ENCODE measurements around the gene MRAP. TPM values are rescaled to one million over a fixed set of nuclear protein-coding genes. Genes with fewer than 3 reads are reported as not detected.
A peak's percentile ranks its signal among the peaks of the same experiment; 100 is the strongest.

Gene MRAP
- total and polyA plus RNA-seq, 7 experiments from 2014 or later: not detected

DNA sequence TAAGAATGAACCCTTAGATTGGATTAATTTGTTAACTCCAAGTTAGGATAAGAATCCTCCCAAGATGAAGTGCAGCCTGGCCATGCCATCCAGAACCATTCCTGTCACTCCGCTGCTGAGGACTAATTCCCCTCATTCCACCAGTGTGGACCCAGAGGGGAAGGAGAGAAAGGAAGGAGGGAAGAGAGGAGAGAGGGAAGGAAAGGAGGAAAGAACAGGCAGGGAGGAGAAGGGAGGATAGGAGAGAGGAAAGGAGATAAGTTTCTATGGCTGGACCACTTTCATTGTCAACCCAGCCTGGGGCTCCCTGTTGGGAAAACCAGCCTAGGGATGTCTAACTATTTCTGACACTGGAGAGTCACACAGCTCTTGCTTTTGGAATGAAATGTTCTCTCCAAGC is 4.7 kb downstream of the MRAP start:
- ChIA-PET CTCF (no interaction called here), POLR2A (no interaction called here)
- peaks cover 0 to 3% (median 0%) of the 10 kb centered on the region in 3 experiments for H3K36me3 ChIP-seq (ENCODE audit: control insufficient read depth in 2 of 3, insufficient read depth in 3 of 3, low read length in 3 of 3)
- intact Hi-C loops (cut with micrococcal nuclease): no loop called here
- DNase-seq: no peak
- no peak overlapping the region for H3K4me3 ChIP-seq (ENCODE audit: low read length)
- Mint-ChIP-seq H3K27ac (no peak overlapping the region), H3K4me3 (no peak overlapping the region), H3K36me3 (peaks cover 0 to 22% (median 7%) of the 10 kb centered on the region in 5 donors), H3K4me1 (peaks cover 0 to 4% (median 0%) of the 10 kb centered on the region in 7 donors), H3K9me3 (no peaks in the 10 kb centered on the region), H3K27me3 (no peaks in the 10 kb centered on the region)
- no peak overlapping the region for H3K27ac ChIP-seq (ENCODE audit: low read depth, low read length)
- H3K9me3 ChIP-seq (ENCODE audit: control insufficient read depth in 2 of 3, low read length in 3 of 3): no peaks in the 10 kb centered on the region
- no peaks in the 10 kb centered on the region for H3K4me1 ChIP-seq (ENCODE audit: control insufficient read depth in 2 of 2, insufficient read depth in 2 of 2, low read length in 2 of 2)
- no peaks in the 10 kb centered on the region for H3K27me3 ChIP-seq (ENCODE audit: control insufficient read depth in 2 of 2, insufficient read depth in 2 of 2, low read length in 2 of 2)
- ATAC-seq: no peak

DNA sequence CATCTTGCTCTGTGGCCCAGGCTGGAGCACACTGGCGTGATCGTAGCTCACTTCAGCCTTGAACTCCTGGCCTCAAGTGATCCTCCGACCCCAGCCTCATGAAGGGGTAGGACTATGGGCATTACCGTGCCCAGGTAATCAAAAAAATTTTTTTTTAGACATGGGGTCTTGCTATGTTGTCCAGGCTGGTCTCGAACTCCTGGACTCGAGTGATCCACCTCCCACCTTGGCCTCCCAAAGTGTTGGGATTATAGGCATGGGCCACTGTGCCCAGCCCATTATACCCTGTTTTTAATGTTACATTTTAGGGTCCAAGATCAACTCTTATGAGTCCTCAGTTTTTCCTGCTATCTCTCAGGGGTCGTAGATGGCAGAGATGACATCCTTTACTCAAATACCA is 6.3 kb downstream of the MRAP start:
- intact Hi-C loops (cut with micrococcal nuclease): no loop called here
- ChIA-PET CTCF (interaction anchor here (0.7 kb wide), 1 partner anchor 14 kb away, joined by 5 read pairs; no protein-coding TSS in a partner anchor), POLR2A (no interaction called here)
- ATAC-seq: no peak
- Histone ChIP-seq H3K27me3 (ENCODE audit: control insufficient read depth in 2 of 2, insufficient read depth in 2 of 2, low read length in 2 of 2) (no peaks in the 10 kb centered on the region), H3K4me1 (ENCODE audit: control insufficient read depth in 2 of 2, insufficient read depth in 2 of 2, low read length in 2 of 2) (no peaks in the 10 kb centered on the region), H3K4me3 (ENCODE audit: low read length) (no peak overlapping the region), H3K36me3 (ENCODE audit: control insufficient read depth in 2 of 3, insufficient read depth in 3 of 3, low read length in 3 of 3) (peaks cover 0 to 7% (median 0%) of the 10 kb centered on the region in 3 experiments), H3K9me3 (ENCODE audit: control insufficient read depth in 2 of 3, low read length in 3 of 3) (no peaks in the 10 kb centered on the region), H3K27ac (ENCODE audit: low read depth, low read length) (no peak overlapping the region)
- H3K9me3 Mint-ChIP-seq: no peaks in the 10 kb centered on the region
- peaks cover 0 to 26% (median 7%) of the 10 kb centered on the region in 5 donors for H3K36me3 Mint-ChIP-seq
- no peak overlapping the region for H3K4me3 Mint-ChIP-seq
- H3K27me3 Mint-ChIP-seq: no peaks in the 10 kb centered on the region
- H3K4me1 Mint-ChIP-seq: peaks cover 0 to 4% (median 0%) of the 10 kb centered on the region in 7 donors
- no peak for DNase-seq
- no peak overlapping the region for H3K27ac Mint-ChIP-seq

GRCh38 chr21:32306021-32306780 is 7.5 kb downstream of the MRAP start:
- H3K27me3 Mint-ChIP-seq: no peaks in the 10 kb centered on the region
- POLR2A ChIA-PET: no interaction called here
- ATAC-seq: no peak
- H3K27ac Mint-ChIP-seq: no peak overlapping the region
- H3K36me3 Mint-ChIP-seq: peaks cover 0 to 25% (median 2%) of the 10 kb centered on the region in 5 donors
- Histone ChIP-seq H3K9me3 (ENCODE audit: control insufficient read depth in 2 of 3, low read length in 3 of 3) (no peaks in the 10 kb centered on the region), H3K36me3 (ENCODE audit: control insufficient read depth in 2 of 3, insufficient read depth in 3 of 3, low read length in 3 of 3) (peaks cover 0 to 7% (median 0%) of the 10 kb centered on the region in 3 experiments), H3K4me3 (ENCODE audit: low read length) (no peak overlapping the region), H3K27me3 (ENCODE audit: control insufficient read depth in 2 of 2, insufficient read depth in 2 of 2, low read length in 2 of 2) (no peaks in the 10 kb centered on the region), H3K27ac (ENCODE audit: low read depth, low read length) (no peak overlapping the region), H3K4me1 (ENCODE audit: control insufficient read depth in 2 of 2, insufficient read depth in 2 of 2, low read length in 2 of 2) (no peaks in the 10 kb centered on the region)
- CTCF ChIA-PET: no interaction called here
- H3K4me3 Mint-ChIP-seq: no peak overlapping the region
- no peaks in the 10 kb centered on the region for H3K9me3 Mint-ChIP-seq
- peaks cover 0 to 4% (median 0%) of the 10 kb centered on the region in 7 donors for H3K4me1 Mint-ChIP-seq
- DNase-seq: no peak
- intact Hi-C loops (cut with micrococcal nuclease): no loop called here

DNA sequence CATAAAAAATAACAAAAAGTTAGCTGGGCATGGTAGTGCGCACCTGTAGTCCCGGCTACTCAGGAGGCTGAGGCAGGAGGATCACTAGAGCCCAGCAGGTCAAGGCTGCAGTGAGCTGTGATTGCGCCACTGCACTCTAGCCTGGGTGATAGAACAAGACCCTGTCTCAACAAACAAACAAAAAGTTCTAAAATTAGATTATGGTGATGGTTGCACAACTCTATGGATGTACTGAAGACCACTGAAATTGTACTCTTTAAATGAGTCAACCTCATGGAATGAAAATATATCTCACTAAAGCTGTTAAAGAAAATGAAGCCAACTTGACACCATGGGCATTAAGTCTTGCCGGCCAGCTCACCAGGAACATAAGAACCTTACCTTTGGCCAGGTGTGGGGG is 9.1 kb downstream of the MRAP start:
- Mint-ChIP-seq H3K4me3 (no peak overlapping the region), H3K27ac (no peak overlapping the region), H3K36me3 (peaks cover 0 to 30% (median 0%) of the 10 kb centered on the region in 5 donors), H3K27me3 (no peaks in the 10 kb centered on the region), H3K4me1 (peaks cover 0 to 4% (median 0%) of the 10 kb centered on the region in 7 donors), H3K9me3 (no peaks in the 10 kb centered on the region)
- Histone ChIP-seq H3K4me3 (ENCODE audit: low read length) (no peak overlapping the region), H3K36me3 (ENCODE audit: control insufficient read depth in 2 of 3, insufficient read depth in 3 of 3, low read length in 3 of 3) (peaks cover 0 to 17% (median 0%) of the 10 kb centered on the region in 3 experiments), H3K27me3 (ENCODE audit: control insufficient read depth in 2 of 2, insufficient read depth in 2 of 2, low read length in 2 of 2) (no peaks in the 10 kb centered on the region), H3K9me3 (ENCODE audit: control insufficient read depth in 2 of 3, low read length in 3 of 3) (no peaks in the 10 kb centered on the region), H3K4me1 (ENCODE audit: control insufficient read depth in 2 of 2, insufficient read depth in 2 of 2, low read length in 2 of 2) (no peaks in the 10 kb centered on the region), H3K27ac (ENCODE audit: low read depth, low read length) (no peak overlapping the region)
- CTCF ChIA-PET: no interaction called here
- intact Hi-C loops (cut with micrococcal nuclease): no loop called here
- DNase-seq (no peak), ATAC-seq (no peak)
- POLR2A ChIA-PET: no interaction called here

- POLR2A ChIA-PET: no interaction called here
- no peak for ATAC-seq
Observed at GRCh38 chr21:32308696-32309095, 10.0 kb downstream of the MRAP start.

DNA sequence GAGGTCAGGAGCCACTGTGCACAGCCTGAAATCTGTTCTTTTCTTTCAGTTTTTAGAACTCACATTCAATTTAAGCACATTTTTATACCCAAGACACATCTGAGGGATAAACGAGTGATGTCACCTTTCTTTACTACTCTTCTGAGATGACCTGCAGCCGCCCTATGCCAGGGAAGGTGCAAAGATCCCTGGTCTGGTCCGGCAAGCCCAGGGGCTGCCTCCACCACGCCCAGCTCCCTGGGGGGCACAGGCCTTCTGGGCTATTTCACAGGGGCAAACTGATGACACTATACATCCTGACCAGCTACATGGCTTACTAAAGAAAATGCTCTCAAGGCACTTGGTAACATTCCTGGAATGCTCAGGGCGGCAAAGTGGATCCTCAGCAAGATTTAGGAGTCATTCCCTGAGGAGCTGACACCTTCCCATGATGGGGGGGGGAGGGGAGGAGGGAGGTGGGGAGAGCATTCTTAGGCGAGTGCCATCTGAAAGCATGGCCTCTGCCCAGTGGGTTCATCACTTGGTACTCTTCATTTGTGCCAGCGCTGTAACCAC is 11.3 kb downstream of the MRAP start:
- no peaks in the 10 kb centered on the region for H3K27me3 ChIP-seq (ENCODE audit: control insufficient read depth in 2 of 2, insufficient read depth in 2 of 2, low read length in 2 of 2)
- H3K9me3 Mint-ChIP-seq: no peaks in the 10 kb centered on the region
- H3K4me1 Mint-ChIP-seq: peaks cover 0 to 4% (median 0%) of the 10 kb centered on the region in 7 donors
- H3K27ac Mint-ChIP-seq: peak overlapping the region in 1 of 9 donors; percentile 36
- H3K27ac ChIP-seq (ENCODE audit: low read depth, low read length): no peak overlapping the region
- CTCF ChIA-PET: no interaction called here
- no peak overlapping the region for H3K4me3 Mint-ChIP-seq
- peaks cover 0 to 37% (median 6%) of the 10 kb centered on the region in 5 donors for H3K36me3 Mint-ChIP-seq
- H3K27me3 Mint-ChIP-seq: no peaks in the 10 kb centered on the region
- POLR2A ChIA-PET: no interaction called here
- H3K9me3 ChIP-seq (ENCODE audit: control insufficient read depth in 2 of 3, low read length in 3 of 3): no peaks in the 10 kb centered on the region
- peaks cover 0 to 38% (median 3%) of the 10 kb centered on the region in 3 experiments for H3K36me3 ChIP-seq (ENCODE audit: control insufficient read depth in 2 of 3, insufficient read depth in 3 of 3, low read length in 3 of 3)
- no peak overlapping the region for H3K4me3 ChIP-seq (ENCODE audit: low read length)
- DNase-seq: no peak
- H3K4me1 ChIP-seq (ENCODE audit: control insufficient read depth in 2 of 2, insufficient read depth in 2 of 2, low read length in 2 of 2): no peaks in the 10 kb centered on the region
- intact Hi-C loops (cut with micrococcal nuclease): no loop called here
- no peak for ATAC-seq

More at GRCh38 chr21:32308696-32309095, 10.0 kb downstream of the MRAP start:
- CTCF ChIA-PET: interaction anchor here (0.6 kb wide), 1 partner anchor 22 kb away, joined by 3 read pairs; no protein-coding TSS in a partner anchor
- no peaks in the 10 kb centered on the region for H3K27me3 ChIP-seq (ENCODE audit: control insufficient read depth in 2 of 2, insufficient read depth in 2 of 2, low read length in 2 of 2)
- DNase-seq: no peak
- no peak overlapping the region for H3K4me3 ChIP-seq (ENCODE audit: low read length)
- H3K4me1 ChIP-seq (ENCODE audit: control insufficient read depth in 2 of 2, insufficient read depth in 2 of 2, low read length in 2 of 2): no peaks in the 10 kb centered on the region
- H3K27ac ChIP-seq (ENCODE audit: low read depth, low read length): no peak overlapping the region
- peak overlapping the region in 2 of 9 donors; percentile 18 to 56 for H3K27ac Mint-ChIP-seq
- H3K9me3 Mint-ChIP-seq: no peaks in the 10 kb centered on the region
- H3K36me3 Mint-ChIP-seq: peaks cover 0 to 38% (median 4%) of the 10 kb centered on the region in 5 donors
- no peaks in the 10 kb centered on the region for H3K9me3 ChIP-seq (ENCODE audit: control insufficient read depth in 2 of 3, low read length in 3 of 3)
- H3K27me3 Mint-ChIP-seq: no peaks in the 10 kb centered on the region
- peaks cover 0 to 27% (median 3%) of the 10 kb centered on the region in 3 experiments for H3K36me3 ChIP-seq (ENCODE audit: control insufficient read depth in 2 of 3, insufficient read depth in 3 of 3, low read length in 3 of 3)
- no peak overlapping the region for H3K4me3 Mint-ChIP-seq
- intact Hi-C loops (cut with micrococcal nuclease): no loop called here
- H3K4me1 Mint-ChIP-seq: peaks cover 0 to 4% (median 0%) of the 10 kb centered on the region in 7 donors
